ENCODE results near the gene FAM120C. TPM values are rescaled to one million over a fixed set of nuclear protein-coding genes. Genes with fewer than 3 reads are reported as not detected.

FAM120C gene, protein sequence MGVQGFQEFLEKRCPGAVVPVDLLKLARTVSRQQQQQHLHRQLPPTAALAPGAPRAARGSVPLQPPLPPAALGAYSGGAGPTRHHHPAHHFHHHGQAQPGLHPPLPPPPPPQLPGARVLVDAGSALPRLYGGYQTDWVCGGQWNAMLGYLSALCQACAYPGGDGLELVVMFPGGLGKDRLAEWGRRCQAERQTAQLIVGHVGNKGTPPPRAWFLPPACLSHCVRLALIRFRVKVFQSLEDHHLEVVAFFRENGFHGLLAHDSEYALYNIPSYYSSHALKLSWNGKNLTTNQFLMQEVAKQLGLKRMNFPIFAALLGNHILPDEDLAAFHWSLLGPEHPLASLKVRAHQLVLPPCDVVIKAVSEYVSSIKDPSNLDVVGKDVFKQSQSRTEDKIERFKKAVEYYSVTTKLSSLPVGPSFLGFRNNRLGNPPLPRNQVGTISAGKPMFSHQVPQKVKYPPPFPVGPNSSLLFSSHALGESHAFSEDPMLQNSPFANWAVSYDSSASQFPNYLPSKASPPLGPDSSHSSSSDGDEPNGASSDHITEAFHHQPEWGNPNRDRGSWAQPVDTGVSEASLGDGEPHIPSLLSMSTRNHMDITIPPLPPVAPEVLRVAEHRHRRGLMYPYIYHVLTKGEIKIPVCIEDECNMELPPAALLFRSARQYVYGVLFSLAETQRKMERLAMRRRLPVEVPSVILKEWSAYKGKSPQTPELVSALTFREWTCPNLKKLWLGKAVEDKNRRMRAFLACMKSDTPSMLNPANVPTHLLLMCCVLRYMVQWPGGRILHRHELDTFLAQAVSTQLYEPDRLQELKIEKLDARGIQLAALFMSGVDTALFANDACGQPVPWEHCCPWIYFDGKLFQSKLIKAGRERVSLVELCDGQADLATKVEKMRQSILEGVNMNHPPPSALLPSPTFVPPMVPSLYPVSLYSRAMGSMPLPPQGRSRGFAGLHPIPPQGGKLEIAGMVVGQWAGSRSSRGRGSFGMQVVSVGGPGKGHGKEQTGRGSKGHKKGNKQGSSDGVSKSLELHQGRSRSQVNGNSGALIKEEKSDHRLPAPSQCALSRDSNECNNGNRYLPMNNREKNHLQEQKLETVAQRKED
- total RNA-seq (2014; rRNA removed; shearing (Covaris generic)) = 14.1 and 20.4 TPM in 2 replicates

DNA sequence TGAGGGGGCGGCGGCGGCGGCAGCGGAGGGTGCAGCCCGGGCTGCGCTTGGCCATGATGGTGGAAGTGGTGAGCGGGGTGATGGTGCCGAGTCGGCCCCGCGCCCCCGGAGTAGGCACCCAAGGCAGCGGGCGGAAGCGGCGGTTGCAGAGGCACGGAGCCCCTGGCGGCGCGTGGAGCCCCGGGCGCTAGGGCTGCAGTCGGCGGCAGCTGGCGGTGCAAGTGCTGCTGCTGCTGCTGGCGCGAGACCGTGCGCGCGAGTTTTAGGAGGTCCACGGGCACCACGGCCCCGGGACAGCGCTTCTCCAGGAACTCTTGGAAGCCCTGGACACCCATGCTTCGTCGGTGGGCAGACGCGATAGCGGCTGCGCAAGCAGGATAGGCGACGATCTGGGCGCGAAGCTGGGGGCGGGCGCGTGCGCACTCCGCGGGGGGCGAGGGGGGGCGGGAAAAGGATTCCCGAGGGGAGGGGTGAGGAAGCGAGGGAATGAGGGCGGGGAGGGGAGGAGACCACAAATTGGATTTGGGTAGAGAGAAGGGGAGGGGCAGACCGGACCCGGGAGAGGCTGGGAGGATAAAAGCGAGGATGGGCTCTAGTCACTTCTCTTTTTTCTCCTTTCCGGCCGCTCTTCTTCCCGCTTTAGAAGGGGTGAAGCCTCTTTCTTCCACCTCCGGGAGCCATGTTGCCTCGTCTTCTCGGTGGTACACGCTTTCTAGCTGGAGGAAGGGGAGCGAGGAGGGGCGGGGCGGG is at the start of gene FAM120C:
Gene FAM120C, minus strand, starts transcription at position 391 of the 750 bp plus-strand sequence. Its CDS starts 56 bp downstream, at position 335.
- peak; percentile 75 for DNase-seq (ENCODE audit: low read depth)

DNA sequence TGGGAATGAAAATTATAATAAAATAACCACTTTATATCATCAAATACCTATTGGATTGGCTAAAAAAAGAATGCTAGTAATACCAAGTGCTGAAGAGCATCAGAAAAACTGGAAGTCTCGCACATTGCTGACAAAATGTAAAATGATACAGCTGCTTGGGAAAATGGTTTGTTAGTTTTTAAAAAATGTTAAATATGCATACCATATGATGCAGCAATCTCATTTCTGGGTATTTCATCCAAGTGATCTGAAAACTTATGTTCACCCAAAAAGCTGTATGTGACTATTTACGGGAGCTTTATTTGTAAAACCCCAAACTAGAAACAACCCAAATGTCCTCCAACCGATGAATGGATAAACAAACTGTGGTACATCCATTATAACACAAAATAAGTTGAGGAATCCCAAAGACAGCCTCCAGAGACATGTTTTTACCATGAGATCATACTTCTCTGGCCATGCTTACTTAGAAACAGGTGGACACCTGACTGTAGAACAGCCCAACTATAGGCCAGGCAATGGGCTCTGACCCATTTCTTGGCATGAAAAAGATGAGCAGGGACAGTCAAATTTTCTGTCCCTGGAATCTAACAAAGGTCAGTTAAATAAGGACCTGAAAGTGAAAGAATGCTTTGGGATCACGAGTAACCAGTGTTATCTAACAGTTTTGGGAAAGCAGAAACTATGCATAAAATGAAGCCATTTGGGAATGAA is 47.5 kb upstream of the FAM120C start:
- DNase-seq (ENCODE audit: low read depth) = peak; percentile 14

GRCh38 chrX:54223581-54223980 is 40.5 kb upstream of the FAM120C start:
- no peak for DNase-seq (ENCODE audit: low read depth)

GRCh38 chrX:54213603-54214002 is 30.5 kb upstream of the FAM120C start:
- DNase-seq (ENCODE audit: low read depth) = no peak

DNA sequence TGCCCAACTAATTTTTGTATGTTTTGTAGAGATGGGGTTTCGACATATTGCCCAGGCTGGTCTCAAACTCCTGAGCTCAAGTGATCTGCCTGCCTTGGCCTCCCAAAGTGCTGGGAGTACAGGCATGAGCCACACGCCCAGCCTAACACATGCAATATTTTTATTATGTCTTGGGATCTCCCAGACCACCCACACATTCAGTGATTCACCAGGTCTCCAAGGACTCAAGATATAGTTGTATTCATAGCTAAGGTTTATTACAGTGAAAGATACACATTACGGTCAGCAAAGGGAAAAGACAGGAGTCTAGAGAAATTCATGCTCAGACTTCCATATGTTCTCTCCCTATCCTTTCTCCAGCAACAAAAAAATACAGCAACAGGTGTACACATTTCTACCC is 25.5 kb upstream of the FAM120C start:
- DNase-seq (ENCODE audit: low read depth) = no peak

DNA sequence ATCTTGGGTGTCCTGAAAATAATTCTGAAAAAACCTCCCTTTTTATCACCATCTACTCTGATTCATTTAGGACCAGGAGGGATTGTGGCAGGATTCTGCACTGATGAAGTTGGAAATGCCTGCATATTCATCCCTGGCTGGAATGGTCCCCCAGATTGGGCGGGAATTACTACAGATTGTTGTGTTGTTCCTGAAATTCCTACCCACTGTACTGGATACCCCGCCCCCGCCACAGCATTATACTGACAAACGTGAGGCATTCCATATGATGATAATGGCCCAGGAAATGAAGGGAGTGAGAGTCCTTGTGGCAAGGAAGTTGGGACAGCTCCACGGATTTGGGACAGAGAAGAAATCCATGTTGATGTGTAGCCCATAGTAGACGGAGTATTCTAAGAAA is 15.2 kb upstream of the FAM120C start:
- no peak for DNase-seq (ENCODE audit: low read depth)

DNA sequence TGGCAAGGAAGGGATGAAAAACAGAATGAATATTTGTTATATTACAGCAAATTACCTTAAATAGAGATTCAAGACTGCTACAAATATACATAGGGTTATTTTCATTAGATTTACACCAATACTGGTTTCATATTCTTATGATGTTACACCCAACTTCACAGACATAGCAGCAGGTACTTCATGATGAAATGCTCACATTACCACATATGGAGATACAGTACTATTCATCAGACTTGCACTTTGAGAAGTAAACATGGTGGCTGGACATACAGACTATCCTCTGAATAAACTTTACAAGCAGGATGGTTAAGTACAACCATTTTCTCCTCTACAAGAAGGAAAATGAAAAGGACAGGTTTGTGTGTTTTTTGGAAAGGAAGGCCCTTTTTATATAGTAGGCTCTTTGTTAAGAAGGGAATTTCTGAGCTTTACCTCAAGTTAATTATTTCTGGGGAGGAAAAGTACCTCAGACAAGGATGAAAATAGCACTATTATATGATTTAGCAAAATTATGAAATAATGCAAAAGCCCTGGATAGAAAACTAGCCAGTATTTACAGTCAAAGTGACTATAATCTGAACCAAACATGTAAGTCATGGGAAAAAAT is 12.0 kb upstream of the FAM120C start:
- no peak for DNase-seq (ENCODE audit: low read depth)

- no peak for DNase-seq (ENCODE audit: low read depth)
Measured at GRCh38 chrX:54193085-54193821, 10.2 kb upstream of the FAM120C start.

- DNase-seq (ENCODE audit: low read depth) = no peak
Measured at GRCh38 chrX:54184474-54184873, 1.4 kb upstream of the FAM120C start.

GRCh38 chrX:54182194-54182863 is 725 bp downstream of the FAM120C start:
- DNase-seq (ENCODE audit: low read depth) = peak; percentile 65

DNA sequence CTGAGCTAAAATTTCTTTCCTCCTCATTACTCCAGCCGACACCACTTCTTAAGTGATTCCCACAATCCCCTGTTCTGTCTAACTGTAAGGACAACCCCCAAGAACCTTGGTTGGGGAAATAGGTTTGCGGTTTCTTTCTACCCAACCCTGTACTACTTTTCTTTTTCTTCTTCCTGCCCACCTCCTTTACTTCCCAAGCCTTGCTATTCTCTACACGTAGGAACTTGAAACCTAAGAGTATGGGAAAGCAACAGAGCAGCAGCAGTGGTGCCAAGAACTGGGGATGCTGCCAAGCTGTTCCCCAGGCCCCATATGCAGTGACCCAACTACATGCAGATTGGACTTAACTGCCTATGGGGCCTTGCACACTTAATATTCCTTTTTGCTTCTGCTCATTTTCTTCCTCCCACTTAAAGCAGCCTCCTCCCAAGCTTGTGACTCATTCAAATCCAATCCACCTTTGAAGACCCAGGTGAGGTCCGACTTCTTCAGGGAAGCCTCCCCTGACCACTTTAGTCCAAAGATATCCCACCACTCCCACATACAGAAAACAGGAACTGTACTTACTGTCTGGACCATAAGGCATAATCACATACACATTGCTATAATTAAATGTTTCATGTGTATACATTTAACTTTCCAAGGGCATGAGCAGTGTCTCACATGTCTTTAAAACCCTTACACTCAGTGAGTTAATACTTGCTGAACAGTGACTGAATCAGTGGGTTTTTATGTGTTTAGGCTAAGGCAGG is 1.7 kb downstream of the FAM120C start:
- DNase-seq (ENCODE audit: low read depth) = peak; percentile 83

DNA sequence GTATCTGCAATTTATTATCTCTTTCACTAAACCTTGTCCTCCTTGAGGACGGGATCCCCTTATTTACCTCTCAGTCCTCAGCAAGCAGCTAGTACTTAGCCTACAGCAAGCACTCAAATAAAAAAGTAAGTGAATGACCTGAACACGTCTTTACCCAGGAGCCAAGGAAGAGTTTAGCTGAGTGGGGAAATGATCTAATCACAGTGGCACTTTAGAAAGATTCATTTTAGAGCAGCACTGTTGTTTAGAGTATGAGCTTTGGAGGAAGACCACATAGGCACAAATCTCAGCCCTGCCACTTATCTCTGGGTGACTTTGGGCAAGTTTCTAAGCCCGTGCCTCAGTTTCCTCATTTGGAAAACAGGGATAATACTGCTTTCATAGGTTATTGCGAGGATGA is 2.7 kb downstream of the FAM120C start:
- peak; percentile 65 for DNase-seq (ENCODE audit: low read depth)

GRCh38 chrX:54178100-54178940 is 4.7 kb downstream of the FAM120C start:
- DNase-seq (ENCODE audit: low read depth) = peak; percentile 75

- DNase-seq (ENCODE audit: low read depth) = no peak
Measured at GRCh38 chrX:54177306-54177705, 5.7 kb downstream of the FAM120C start.

DNA sequence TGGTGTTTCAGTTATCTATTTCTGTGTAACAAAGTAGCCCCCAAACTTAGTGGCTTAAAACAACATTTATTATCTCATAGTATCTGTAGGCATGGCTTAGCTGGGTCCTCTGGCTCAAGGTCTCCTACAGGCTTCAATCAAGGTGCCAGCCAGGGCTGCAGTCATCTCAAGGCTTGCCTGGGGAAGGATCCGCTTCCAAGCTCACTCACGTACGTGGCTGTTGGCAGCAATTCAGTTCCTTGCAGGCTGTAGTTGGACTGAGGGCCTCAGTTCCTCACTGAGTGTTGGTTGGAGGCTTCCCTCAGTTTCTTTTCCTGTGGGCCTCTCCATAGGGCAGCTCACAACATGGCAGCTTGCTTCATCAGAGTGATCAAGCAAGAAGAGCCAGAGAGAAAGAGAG is 9.3 kb downstream of the FAM120C start:
- DNase-seq (ENCODE audit: low read depth) = no peak

DNA sequence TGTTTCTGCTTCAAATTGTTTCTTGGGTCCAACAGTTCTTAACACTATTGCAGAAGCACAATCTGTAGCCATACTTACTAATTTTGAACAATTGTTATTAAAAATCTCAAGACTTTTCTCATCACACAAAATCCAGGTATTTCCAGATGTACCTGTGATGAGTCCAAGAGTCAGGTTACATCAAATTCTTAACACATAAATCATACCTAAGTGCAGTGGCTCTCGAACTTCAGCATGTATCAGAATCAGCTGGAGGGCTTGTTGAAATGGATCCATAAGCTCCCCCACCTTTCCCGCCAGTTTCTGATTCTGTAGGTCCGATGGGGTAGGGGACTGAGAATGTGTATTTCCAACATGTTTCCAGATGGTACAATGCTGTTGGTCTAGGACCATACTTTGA is 10.6 kb downstream of the FAM120C start:
- DNase-seq (ENCODE audit: low read depth) = no peak

DNA sequence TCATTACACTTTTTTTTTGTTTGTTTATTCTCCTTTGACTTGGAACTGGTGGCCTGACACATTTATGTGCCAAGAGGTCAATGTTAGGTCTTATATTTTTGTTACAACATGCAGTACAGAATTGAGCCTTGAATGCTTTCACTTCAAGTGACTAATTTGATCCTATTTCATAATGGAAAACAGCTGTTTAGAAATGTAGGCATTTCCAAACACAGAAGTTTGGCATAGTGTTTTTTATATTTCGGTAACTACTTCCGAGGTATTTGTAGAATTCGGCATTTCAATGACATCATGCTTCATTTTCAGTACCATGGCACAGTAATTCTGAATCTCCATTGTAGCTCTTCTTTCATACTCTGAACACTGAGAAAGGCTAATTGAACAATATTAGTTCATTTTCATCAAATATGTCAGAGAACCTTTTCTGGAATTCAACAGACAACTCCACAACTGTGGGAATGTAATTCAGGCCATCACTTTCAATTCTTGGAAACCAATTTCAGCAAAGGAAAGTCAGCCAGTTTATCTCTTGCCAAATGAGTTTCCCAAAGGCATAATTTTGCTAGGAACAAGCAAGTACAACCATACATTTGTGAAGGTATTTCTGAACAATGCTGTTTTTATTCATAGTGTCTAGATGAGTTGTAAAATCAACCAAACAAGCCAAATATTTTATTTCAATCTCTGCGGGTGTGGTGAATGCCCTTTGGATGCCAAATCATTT is 11.4 kb downstream of the FAM120C start:
- no peak for DNase-seq (ENCODE audit: low read depth)
